ENCODE measurements around the gene TLX3. TPM values are rescaled to one million over a fixed set of nuclear protein-coding genes. Genes with fewer than 3 reads are reported as not detected.
"Not testable (repeated sequence)": the region's sequence is repeated elsewhere in the genome, so short reads cannot be mapped to it uniquely, and the experiment has no call there.

TLX3 gene
- not detected in 2 replicates for total RNA-seq (2014; rRNA removed; shearing (Covaris generic))

DNA sequence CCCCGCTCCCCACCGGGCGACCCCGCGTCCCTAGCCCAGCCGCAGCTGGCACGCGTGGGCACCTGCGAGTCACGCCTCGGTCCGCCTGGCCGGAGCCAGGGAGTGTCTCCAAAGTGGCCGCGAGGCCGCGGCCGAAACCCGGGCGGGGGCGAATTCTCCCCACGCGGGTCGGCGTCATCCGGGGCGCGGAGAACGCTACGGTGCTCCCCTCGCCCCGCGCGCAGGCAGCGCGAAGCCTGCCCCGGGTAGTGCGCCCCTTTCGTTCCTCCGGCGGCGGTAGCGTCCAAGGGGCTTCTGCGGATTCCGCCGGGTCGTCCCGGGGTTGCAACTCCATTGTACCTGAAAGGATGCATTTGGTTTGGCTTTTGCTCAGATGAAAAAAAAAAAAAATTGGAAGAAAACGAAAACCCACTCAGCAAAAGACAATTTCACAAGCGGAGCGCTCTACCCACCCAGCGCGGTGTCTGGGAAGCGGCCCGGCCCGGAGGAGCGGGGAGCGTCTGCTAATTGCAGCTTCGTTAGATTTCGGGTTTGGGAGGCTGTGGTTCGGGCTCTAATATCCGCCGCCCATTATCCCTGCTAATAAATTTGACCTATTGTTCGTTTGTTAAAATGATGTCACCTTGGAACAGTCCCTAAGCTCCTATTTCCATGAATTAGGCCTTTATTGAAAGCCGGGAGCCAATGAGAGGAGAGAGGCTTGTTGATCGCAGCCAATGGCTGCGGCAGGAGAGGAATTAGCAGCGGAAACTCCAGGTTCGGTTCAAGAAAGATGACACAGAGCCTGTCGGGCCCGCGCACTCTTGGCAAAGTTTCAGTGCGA lies at the start of gene TLX3:
TSS of gene TLX3 (plus strand) at position 796 of the 823 bp plus-strand sequence. CDS start 118 bp downstream, outside the sequence.
- no peak for DNase-seq (ENCODE audit: low spot score)

GRCh38 chr5:171261361-171261760 lies 47.7 kb upstream of the TLX3 start:
- no peak for DNase-seq (ENCODE audit: low spot score)

DNA sequence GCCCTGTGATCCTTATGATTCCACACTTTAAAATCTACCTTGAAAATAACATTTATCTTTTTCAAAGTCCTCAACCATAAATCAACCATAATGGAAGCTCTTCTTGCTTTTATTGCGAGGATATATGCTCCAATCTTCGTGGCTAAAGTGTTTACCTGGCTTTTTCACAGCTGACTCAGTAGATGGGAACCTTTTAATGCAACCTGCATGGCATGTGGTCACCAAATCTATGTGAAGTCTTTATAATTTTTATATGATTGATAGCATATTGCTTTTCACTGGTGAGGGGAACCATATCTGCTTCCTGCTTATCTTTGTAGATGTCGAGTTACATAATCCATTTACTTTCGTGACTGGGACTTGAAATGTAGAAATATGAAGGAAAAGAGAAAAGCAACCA lies 47.1 kb upstream of the TLX3 start:
- DNase-seq (ENCODE audit: low spot score), result no peak

GRCh38 chr5:171263181-171263580 lies 45.9 kb upstream of the TLX3 start:
- no peak for DNase-seq (ENCODE audit: low spot score)

DNA sequence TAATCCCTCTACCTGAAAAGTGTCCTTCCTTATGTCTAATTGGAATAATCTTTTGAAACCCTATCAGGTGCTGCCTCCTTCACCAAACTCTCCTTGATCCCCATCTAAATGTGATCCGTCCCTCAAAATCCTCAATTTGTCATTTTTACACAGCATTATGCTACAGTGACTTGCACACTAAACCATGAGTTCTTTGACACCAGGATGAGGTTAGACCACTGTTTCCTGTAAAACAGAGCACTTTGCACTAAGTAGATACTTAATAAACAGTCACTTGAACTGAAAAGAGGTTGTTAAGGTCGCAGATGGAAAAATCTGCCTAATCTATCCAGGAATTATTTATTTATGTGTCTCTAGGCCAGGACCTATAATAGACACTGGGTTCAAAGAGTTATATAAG lies 44.2 kb upstream of the TLX3 start:
- no peak for DNase-seq (ENCODE audit: low spot score)

DNA sequence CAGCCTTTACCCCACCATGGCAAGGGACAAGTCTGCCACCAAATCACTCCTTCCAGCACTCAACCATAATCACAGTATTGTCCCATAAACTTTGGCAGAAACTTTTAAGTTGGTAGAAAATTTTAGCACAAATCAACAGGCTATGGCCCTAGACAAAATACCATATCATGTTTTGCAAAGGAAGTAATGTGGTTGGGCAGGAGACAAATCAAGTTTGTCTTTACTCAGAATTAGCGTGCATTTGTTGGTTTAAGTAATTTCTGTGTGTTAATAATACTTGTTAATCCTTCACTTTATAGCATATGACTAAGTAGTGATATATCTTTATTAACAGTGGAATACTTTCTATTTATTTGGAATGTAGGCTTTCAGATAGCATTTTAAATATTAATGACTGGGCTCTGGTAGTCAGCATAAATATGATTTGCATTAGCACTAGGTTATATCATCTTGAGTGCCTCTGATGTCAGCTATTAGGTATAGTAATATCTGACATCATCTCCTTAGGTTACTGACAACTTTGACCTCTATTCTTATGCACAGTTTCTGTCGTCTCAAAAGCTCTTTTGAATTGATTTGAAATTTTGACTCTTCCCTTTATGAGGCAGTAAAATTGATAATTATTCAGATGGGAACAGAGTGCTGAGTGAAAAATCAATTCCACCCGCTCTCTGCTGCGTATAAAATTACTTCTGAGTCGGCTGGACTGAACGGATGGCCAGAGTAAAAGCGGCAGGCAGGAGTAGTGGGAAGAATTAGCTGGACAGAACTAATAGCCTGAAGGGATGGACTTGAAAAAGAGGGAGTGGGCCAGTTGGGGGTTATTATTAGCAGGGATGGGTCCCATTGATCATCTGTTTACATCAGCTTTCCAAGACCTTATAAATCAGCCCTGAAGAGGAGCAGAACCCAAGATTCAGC lies 40.1 kb upstream of the TLX3 start:
- no peak for DNase-seq (ENCODE audit: low spot score)

GRCh38 chr5:171269717-171270116 lies 39.3 kb upstream of the TLX3 start:
- DNase-seq (ENCODE audit: low spot score), result no peak

DNA sequence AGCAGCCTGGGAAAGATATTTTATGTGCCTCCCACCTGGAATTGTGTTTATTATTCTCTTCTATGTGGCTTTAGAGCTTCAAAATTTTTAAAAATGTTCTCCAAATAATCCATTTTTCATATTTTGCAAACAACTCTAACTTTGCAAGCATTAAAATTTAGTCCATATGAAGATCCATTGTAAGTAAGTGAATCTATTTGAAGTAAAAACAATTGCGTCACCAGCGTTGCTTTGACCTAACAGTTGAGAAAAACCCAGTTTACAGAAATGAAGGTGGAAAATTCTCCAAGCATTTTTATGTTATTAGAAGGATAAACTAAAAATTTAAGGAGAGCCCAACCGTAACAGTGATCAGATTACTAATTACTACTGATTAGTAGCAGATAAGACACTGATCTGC lies 38.9 kb upstream of the TLX3 start:
- no peak for DNase-seq (ENCODE audit: low spot score)

DNA sequence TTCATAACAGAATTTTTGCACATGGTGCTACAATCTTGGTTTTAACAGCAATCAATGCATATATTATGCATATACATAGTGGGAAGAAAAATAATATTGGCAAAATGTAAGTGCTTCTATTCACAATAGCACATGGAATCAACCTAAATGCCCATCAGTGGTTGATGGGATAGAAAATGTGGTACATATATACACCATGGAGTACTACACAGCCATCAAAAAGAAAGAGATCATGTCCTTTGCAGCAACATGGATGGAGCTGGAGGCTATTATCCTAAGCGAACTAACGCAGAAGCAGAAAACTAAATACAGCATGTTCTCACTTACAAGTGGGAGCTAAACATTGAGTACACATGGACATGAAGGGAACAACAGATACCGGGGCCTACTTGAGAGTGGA lies 37.2 kb upstream of the TLX3 start:
- DNase-seq (ENCODE audit: low spot score), result no peak

DNA sequence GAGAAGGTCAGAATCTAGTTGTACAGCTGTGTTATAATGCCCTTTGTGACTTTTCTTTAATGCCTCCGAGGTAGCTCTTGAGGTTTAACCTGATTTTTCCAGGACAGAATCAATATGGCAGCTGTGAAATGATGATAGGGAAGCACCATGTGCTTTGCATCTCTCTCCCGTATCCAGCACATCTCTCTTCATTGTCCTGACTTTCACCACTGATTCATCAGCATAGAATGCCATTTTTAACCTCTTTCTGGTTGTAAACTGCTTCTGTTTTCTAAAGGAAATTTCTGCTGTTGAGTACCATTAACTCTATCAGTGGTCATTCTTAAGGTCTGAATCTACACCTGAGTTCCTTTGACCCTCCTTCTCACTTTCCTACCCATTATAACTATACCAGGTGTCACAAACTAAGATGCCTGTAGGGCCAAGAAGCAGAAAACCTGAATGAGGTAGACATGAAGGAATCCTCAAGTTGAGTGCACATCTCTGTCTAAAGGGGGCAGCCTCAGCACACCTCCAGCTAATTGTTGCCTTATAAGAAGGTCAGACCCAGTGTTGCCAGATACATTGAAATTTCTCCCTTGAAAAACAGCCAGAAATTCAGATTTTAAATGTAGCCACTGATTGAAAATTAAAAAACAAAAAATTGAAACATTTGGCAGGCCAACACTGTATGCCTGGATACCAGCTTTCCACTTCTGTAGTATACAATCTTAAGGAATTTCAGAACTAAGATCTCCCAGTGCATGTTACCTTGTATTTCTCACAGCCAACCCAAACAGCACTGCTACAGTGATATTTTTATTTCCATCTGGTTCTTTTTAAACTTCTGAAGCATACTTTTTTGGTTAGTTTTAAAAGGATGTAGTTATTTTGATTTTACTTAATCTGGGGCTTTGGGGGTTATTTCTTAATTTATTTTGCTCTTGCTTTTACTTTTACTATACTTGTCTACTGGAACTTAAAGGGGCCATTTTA lies 35.8 kb upstream of the TLX3 start:
- peak; percentile 37 for DNase-seq (ENCODE audit: low spot score)

- DNase-seq (ENCODE audit: low spot score), result no peak
These were observed 33.1 kb upstream of the TLX3 start for GRCh38 chr5:171275841-171276544.

- no peak for DNase-seq (ENCODE audit: low spot score)
These were observed 25.3 kb upstream of the TLX3 start for GRCh38 chr5:171283753-171284152.

DNA sequence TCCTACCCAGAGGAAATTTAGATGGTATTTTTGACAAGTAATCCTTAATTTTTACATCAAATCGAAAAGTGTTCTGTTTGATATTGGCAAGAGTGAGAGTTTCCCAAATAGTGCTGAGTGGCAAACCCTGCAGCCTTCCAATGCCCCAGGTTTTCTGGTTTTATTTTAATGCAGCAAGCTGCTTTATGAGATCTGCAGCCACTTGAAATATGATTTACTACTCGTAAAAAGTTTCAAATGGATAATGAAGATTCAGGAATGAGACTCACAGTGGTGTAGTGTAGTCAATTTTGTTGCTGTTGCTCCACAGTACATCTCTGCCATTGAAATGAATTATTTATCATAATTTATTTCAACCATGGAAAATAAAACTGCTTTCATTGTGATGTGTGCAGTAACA lies 23.6 kb upstream of the TLX3 start:
- DNase-seq (ENCODE audit: low spot score), result no peak

- DNase-seq (ENCODE audit: low spot score), result peak; percentile 27
These were observed 21.0 kb upstream of the TLX3 start for GRCh38 chr5:171288066-171288465.

DNA sequence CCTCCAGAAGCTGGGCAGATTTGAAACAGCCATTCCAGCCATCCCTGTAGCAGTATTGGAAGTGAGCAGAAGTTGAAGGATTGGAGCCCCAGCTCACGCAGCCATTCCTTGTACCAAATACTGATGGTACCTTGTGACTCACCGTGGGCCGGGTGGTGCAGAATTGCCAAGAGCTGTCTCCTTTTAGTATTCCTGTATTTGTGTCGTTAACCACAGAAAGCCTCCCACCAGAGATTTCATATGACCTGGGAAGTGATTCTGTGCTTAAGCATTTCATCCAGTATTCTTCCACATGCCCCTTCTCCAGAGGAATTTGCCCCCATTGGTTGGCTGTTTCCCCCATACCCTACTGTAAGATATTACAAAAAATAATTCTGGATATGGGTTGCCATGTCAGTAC lies 17.7 kb upstream of the TLX3 start:
- DNase-seq (ENCODE audit: low spot score), result no peak

GRCh38 chr5:171295299-171295698 lies 13.7 kb upstream of the TLX3 start:
- DNase-seq (ENCODE audit: low spot score), result no peak

GRCh38 chr5:171295801-171296200 lies 13.2 kb upstream of the TLX3 start:
- DNase-seq (ENCODE audit: low spot score), result no peak

DNA sequence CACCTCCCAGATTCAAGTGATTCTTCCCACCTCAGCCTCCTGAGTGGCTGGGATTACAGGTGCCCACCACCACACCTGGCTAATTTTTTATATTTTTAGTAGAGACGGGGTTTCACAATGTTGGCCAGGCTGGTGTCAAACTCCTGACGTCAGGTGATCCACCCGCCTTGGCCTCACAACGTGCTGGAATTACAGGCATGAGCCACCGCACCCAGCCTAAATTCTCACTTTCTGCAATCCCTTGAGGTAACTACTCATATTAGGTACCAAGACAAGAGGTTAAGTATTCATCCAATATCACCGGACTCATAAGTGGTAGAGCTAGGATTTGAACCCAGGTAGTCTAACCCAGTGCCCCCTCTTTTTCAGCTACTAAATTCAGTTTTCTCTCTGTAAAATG lies 11.1 kb upstream of the TLX3 start:
- DNase-seq (ENCODE audit: low spot score), result not testable (repeated sequence)

DNA sequence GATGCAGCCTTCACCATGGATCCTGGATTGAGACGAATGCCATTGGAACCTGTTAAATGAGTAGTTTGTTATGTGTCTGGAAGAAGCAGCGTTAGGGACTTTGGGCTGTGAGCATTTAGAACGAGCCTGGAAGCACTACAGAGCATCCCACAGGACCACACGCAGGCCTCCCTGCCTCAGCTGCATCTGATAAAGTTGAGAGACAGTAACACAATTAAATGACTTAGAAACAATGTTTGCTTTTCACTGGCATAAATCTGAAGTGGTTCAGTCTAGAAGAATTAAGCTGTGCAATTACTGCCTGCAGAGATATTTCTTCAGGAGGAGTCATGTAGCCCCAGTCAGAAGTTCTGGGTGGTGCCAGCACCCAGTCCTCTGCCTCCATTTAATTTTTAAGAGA lies 9.8 kb upstream of the TLX3 start:
- DNase-seq (ENCODE audit: low spot score), result no peak

DNA sequence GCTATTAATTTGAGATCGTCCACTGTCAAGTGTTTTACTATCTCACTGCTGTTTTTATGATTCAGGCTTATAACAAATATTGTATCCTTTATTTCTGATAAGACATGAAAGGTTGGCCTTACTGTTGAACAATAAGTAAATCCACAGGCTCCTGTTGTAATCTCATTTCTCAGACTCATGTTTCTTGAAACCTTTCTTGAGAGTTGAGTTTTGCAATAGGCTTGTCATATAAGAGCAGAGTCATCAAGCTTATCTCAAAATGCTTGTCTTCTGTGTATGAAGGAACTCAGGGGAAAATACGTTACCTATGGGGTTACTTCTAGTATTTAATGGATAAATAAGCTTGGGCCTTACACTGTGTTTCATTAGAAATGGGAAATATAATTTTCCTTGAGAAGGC lies 9.2 kb upstream of the TLX3 start:
- DNase-seq (ENCODE audit: low spot score), result no peak

DNA sequence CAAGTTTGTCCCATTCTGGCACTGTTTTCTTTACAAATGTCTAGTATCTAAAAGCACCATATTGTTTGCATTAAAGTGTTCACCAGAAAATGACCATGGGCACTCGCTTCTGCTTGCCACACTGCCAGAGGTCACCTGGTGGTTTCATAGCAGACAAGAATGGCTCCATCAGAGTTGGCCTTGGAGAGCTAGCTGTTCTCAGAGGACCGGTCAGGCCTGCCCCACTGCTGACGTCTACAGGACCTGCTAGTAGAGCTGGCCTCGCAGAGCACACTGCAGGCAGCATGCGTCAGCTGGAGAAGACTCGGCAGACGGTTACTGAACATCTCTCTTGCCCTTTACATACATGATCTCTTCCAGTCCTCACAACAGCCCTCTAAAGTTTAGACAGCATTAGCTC lies 8.7 kb upstream of the TLX3 start:
- DNase-seq (ENCODE audit: low spot score), result no peak

Data from H4 (cell line).